Ascending aorta (tissue), 2 donors: ENCODE results near the gene PAX8. TPM values are rescaled to one million over a fixed set of nuclear protein-coding genes. Genes with fewer than 3 reads are reported as not detected.

Experiments
- DNase-seq, 2 donors: peaks; one replicate each; pipeline ENCODE4 v3.0.0-alpha.2; 2019; ENCODE audit warnings: low spot score in 2 of 2
- H3K27ac ChIP-seq, 2 donors: fragments of 200-600 bp; sonication (generic); one replicate each; pipeline ENCODE4 v1.5.1; 2016 to 2017; ENCODE audit warnings: mild to moderate bottlenecking in 1 of 2
- H3K27me3 ChIP-seq: fragments of 200-600 bp; sonication (generic); one replicate; pipeline ENCODE4 v1.5.1; 2017
- H3K36me3 ChIP-seq, 2 donors: fragments of 200-600 bp; sonication (generic); one replicate each; pipeline ENCODE4 v1.5.1; 2016
- H3K4me1 ChIP-seq, 2 donors: fragments of 200-600 bp; sonication (generic); one replicate each; pipeline ENCODE4 v1.5.1; 2016 to 2017; ENCODE audit warnings: mild to moderate bottlenecking in 1 of 2
- H3K4me3 ChIP-seq, 2 donors: fragments of 200-600 bp; sonication (generic); one replicate each; pipeline ENCODE4 v1.5.1; 2016 to 2017; ENCODE audit warnings: mild to moderate bottlenecking in 1 of 2
- H3K9me3 ChIP-seq, 2 donors: fragments of 200-600 bp; sonication (generic); one replicate each; pipeline ENCODE4 v1.5.1; 2016
- intact Hi-C: fragments of 100-400 bp; cut with DNase I; formaldehyde crosslinking; loops from one replicate; pipeline ENCODE4 v1.15.1; 2023
- total RNA-seq: library from RNA; depleted of rRNA; stranded (reverse); fragments of >200 nt; gene quantifications from one replicate; pipeline ENCODE4 v1.1.0, GENCODE V29; 2016
- TF ChIP-seq, protein P1 (sequence below), 3 experiments: fragments of 200-600 bp in 2 of 3; fragments of 450-650 bp in 1 of 3; sonication (generic) in 2 of 3; IDR thresholded peaks; one replicate each; pipeline ENCODE4 v1.5.1; 2016 to 2019; ENCODE audit warnings: antibody characterized with exemption in 3 of 3, mild to moderate bottlenecking in 1 of 3, moderate library complexity in 1 of 3

PAX8 gene
- total RNA-seq, 1 donor from 2014 or later = 0.11 TPM

DNA sequence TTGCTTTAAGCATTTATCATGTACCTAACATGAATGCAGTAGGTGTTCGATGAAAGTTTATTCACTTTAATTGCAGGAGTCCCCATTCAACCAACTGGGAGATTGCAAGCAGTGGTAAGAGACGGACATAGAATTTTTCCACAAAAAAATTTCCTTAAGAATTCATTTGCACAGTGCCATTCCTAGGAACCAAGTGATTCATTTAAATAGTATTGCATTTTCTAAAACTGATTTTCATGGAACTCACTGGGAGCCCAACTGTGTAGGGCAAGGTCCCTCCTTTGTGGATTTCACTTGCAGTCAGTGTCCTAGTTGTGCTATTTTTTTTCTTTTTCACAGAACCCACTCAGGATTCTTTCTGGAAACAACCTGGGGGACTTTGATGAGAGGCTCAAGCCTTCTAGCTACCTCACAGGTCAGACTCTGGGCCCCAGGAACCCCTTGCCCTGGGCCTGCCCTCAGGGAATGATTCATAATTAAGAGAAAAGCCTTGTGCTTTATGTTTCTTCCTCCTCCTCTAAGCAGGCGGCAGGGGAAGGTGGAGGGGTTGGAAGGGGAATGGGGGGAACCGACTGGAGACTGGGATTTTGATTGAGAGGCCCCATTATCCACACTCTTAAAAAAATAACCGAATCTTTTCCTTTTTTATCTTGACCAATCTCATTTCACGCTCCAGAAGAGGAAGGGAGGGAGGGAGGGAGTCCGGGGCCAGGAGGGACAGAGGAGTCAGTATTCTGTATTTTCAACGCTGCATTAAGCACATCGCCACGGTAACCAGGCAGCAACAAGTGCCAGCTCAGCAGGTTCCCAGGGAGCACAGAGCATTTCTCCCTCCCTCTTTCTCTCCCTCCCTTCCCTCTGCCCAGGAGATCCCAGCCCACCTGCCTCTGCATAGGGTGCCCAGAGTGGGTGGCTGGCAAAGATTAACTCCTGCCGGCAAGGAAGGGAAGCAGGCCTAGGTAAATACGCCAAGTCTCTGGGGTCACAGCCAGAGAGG lies 53.2 kb downstream of the PAX8 start:
- intact Hi-C loops = no loop called here
- Histone ChIP-seq H3K27me3 (no peaks in the 10 kb centered on the region), H3K9me3 (no peaks in the 10 kb centered on the region), H3K36me3 (no peaks in the 10 kb centered on the region), H3K4me1 (no peaks in the 10 kb centered on the region), H3K4me3 (no peak overlapping the region), H3K27ac (no peak overlapping the region)
- no peak for DNase-seq
- TF ChIP-seq, protein P1, sequence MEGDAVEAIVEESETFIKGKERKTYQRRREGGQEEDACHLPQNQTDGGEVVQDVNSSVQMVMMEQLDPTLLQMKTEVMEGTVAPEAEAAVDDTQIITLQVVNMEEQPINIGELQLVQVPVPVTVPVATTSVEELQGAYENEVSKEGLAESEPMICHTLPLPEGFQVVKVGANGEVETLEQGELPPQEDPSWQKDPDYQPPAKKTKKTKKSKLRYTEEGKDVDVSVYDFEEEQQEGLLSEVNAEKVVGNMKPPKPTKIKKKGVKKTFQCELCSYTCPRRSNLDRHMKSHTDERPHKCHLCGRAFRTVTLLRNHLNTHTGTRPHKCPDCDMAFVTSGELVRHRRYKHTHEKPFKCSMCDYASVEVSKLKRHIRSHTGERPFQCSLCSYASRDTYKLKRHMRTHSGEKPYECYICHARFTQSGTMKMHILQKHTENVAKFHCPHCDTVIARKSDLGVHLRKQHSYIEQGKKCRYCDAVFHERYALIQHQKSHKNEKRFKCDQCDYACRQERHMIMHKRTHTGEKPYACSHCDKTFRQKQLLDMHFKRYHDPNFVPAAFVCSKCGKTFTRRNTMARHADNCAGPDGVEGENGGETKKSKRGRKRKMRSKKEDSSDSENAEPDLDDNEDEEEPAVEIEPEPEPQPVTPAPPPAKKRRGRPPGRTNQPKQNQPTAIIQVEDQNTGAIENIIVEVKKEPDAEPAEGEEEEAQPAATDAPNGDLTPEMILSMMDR (IDR thresholded peaks at IDR 0.05) = no peak

GRCh38 chr2:113224647-113225236 lies 54.0 kb downstream of the PAX8 start:
- DNase-seq = no peak
- H3K27me3 ChIP-seq = no peaks in the 10 kb centered on the region
- TF ChIP-seq, protein P1 (IDR thresholded peaks at IDR 0.05) = no peak
- no peak overlapping the region for H3K4me3 ChIP-seq
- no peaks in the 10 kb centered on the region for H3K9me3 ChIP-seq
- intact Hi-C loops = no loop called here
- no peaks in the 10 kb centered on the region for H3K4me1 ChIP-seq
- H3K36me3 ChIP-seq = no peaks in the 10 kb centered on the region
- H3K27ac ChIP-seq = no peak overlapping the region

- DNase-seq = no peak
- intact Hi-C loops = no loop called here
- H3K27ac ChIP-seq = no peak overlapping the region
- H3K4me1 ChIP-seq = no peaks in the 10 kb centered on the region
- no peaks in the 10 kb centered on the region for H3K27me3 ChIP-seq
- no peaks in the 10 kb centered on the region for H3K9me3 ChIP-seq
- TF ChIP-seq, protein P1 (IDR thresholded peaks at IDR 0.05) = no peak
- H3K36me3 ChIP-seq = no peaks in the 10 kb centered on the region
- H3K4me3 ChIP-seq = no peak overlapping the region
Measured at GRCh38 chr2:113223813-113224212, 54.9 kb downstream of the PAX8 start.

DNA sequence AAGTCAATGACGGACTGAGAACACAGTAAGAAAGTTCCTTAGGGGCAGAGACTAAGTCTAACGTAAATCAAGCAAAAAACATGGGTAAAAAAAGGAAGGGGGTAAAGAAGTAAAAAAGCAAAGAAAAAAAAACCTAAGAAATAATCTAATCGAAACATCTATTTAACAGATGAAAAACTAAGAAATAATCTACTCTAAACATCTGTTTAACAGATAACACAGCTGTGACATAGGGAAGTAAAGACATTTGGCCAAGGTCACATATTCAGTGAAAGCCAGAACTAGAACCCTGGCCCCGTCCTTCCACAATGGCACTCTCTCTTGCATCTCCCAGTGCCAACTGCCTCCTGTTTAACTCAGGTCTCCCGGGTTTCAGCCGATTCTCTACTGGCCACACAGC lies 56.9 kb downstream of the PAX8 start:
- Histone ChIP-seq H3K36me3 (no peaks in the 10 kb centered on the region), H3K27ac (no peak overlapping the region), H3K4me1 (no peaks in the 10 kb centered on the region), H3K27me3 (no peaks in the 10 kb centered on the region), H3K9me3 (no peaks in the 10 kb centered on the region), H3K4me3 (no peak overlapping the region)
- intact Hi-C loops = no loop called here
- DNase-seq = no peak
- TF ChIP-seq, protein P1 (IDR thresholded peaks at IDR 0.05) = no peak

DNA sequence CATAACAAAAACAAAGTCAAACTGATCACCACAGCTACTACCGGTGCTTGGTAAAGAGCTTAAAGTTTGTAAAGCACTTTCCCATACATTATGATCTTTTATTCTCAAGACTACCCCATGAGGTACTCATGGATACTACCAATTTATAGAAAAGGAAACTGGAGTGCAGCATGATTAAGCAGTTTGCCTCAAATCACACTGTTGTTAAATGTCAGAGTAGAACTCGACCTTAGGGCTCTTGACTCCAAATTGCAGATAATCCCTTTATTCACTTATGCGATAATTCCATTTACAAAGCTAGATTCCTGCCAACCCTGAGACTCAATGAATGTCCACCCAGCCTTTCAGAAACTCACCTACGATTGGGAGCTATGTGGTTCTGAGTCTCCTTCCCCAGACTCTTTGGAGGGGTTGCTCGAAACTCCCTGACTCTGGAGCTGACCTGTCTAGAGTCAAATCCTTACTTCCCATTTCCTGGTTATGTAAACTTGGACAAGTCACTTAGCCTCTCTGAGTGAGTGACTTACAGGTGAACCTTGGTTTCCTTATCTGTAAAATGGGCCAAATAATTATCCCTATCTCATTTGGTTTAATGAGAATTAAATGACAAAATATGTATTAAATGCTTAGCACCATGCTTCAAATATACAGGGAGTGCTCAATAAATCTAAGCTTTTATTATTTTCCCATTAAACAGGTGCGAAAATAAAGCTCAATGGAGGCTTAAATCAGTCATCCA lies 57.6 kb downstream of the PAX8 start:
- no peak overlapping the region for H3K4me3 ChIP-seq
- DNase-seq = no peak
- no peaks in the 10 kb centered on the region for H3K36me3 ChIP-seq
- intact Hi-C loops = no loop called here
- H3K4me1 ChIP-seq = no peaks in the 10 kb centered on the region
- H3K27me3 ChIP-seq = no peaks in the 10 kb centered on the region
- H3K27ac ChIP-seq = no peak overlapping the region
- no peaks in the 10 kb centered on the region for H3K9me3 ChIP-seq
- TF ChIP-seq, protein P1 (IDR thresholded peaks at IDR 0.05) = no peak
